SJCRH30 (cell line): Measurements from ENCODE around the gene OSBPL5. TPM values are rescaled to one million over a fixed set of nuclear protein-coding genes. Genes with fewer than 3 reads are reported as not detected.

Experiments
- DNase-seq, 2 experiments: peaks; one replicate each; pipeline ENCODE4 v3.0.0-alpha.2; 2015 to 2020
- H3K27ac ChIP-seq: fragments of 250-450 bp; sonication (Bioruptor Pico); 2 replicates; pipeline ENCODE4 v1.5.1; 2020; ENCODE audit warnings: mild to moderate bottlenecking, moderate library complexity
- H3K27me3 ChIP-seq: fragments of 250-450 bp; sonication (Bioruptor Pico); 2 replicates; pipeline ENCODE4 v1.5.1; 2020; ENCODE audit warnings: mild to moderate bottlenecking, moderate library complexity
- H3K36me3 ChIP-seq: fragments of 250-450 bp; sonication (Bioruptor Pico); 2 replicates; pipeline ENCODE4 v1.5.1; 2020; ENCODE audit warnings: mild to moderate bottlenecking, moderate library complexity
- H3K4me1 ChIP-seq: fragments of 250-450 bp; sonication (Bioruptor Pico); 2 replicates; pipeline ENCODE4 v1.5.1; 2020; ENCODE audit warnings: mild to moderate bottlenecking, moderate library complexity
- H3K4me3 ChIP-seq: fragments of 250-450 bp; sonication (Bioruptor Pico); 2 replicates; pipeline ENCODE4 v1.5.1; 2020; ENCODE audit warnings: mild to moderate bottlenecking, moderate library complexity
- H3K9me3 ChIP-seq: fragments of 250-450 bp; sonication (Bioruptor Pico); replicated peaks from 2 replicates; pipeline ENCODE4 v1.5.1; 2020; ENCODE audit warnings: mild to moderate bottlenecking, moderate library complexity
- total RNA-seq: library from RNA; depleted of rRNA; stranded (reverse); fragments of >200 nt; shearing (Covaris generic); gene quantifications from 2 replicates; pipeline ENCODE4 v1.2.3, GENCODE V29; 2014

Gene OSBPL5
- total RNA-seq, 1 experiment from 2014 or later = 8.4 TPM

DNA sequence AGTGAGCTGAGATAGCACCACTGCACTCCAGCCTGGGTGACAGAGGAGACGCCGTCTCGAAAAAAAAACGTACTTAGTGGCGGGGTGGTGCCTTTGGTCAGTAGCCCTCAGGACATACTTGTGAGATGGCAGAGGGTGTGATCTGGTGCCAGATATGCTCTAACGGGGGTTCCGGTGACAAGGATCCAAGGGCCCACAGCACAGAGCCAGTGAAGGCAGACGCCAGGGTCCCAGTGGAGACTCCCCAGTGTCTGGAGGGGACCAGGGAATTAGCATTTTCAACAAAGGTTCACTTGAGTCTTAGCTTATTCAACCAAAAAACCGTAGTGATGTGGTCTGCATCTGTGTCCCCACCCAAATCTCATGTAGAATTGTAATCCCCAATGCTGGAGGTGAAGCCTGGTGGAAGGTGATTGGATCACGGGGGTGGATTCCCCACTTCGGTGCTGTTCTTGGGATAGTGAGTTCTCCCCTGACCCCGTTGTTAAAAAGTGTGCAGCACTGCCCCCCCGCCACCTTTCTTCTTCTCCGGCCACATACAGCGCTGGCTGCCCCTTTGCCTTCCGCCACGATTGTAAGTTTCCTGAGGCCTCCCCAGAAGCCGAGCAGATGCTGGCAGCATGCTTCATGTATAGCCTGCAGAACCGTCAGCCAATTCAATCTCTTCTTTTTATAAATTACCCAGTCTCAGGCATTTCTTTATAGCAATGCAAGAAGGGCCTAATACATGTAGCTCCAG lies 26.6 kb upstream of the OSBPL5 start:
- DNase-seq = no peak
- Histone ChIP-seq H3K27ac (no peak overlapping the region), H3K27me3 (peaks cover 20% of the 10 kb centered on the region)

DNA sequence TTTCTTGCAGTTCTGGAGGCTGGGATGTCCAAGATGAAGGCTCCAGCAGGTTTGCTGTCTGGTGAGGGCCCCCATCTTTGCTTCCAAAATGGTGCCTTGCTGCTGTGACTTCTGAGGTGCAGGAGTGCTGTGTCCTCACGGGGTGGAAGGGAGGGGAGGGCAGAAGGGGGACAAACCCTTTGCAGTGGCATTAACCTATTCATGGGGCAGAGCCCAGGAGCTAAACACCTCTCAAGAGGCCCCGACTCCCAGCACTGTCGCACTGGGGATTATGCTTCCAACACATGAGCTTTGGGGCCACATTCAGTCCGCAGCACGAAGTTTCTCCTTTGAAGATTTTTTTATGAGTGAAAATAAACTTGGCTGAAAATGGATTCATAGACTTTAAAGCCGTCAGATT lies 25.5 kb upstream of the OSBPL5 start:
- no peak overlapping the region for H3K27ac ChIP-seq
- no peaks in the 10 kb centered on the region for H3K36me3 ChIP-seq
- no peak overlapping the region for H3K4me3 ChIP-seq
- H3K4me1 ChIP-seq = no peaks in the 10 kb centered on the region
- DNase-seq = no peak
- H3K27me3 ChIP-seq = peaks cover 12% of the 10 kb centered on the region
- no peaks in the 10 kb centered on the region for H3K9me3 ChIP-seq

More for the DNA sequence above, 26.6 kb upstream of the OSBPL5 start:
- no peaks in the 10 kb centered on the region for H3K36me3 ChIP-seq
- H3K4me1 ChIP-seq = no peaks in the 10 kb centered on the region
- H3K4me3 ChIP-seq = no peak overlapping the region
- no peaks in the 10 kb centered on the region for H3K9me3 ChIP-seq

- no peaks in the 10 kb centered on the region for H3K36me3 ChIP-seq
- no peak overlapping the region for H3K4me3 ChIP-seq
- no peaks in the 10 kb centered on the region for H3K9me3 ChIP-seq
- no peak for DNase-seq
- peaks cover 12% of the 10 kb centered on the region for H3K27me3 ChIP-seq
- H3K27ac ChIP-seq = no peak overlapping the region
- no peaks in the 10 kb centered on the region for H3K4me1 ChIP-seq
Observed at GRCh38 chr11:3189886-3190583, 24.9 kb upstream of the OSBPL5 start.

GRCh38 chr11:3189196-3189843 lies 24.2 kb upstream of the OSBPL5 start:
- H3K36me3 ChIP-seq = no peaks in the 10 kb centered on the region
- DNase-seq = no peak
- H3K27ac ChIP-seq = no peak overlapping the region
- H3K4me1 ChIP-seq = no peaks in the 10 kb centered on the region
- H3K4me3 ChIP-seq = no peak overlapping the region
- peaks cover 12% of the 10 kb centered on the region for H3K27me3 ChIP-seq
- no peaks in the 10 kb centered on the region for H3K9me3 ChIP-seq

GRCh38 chr11:3188496-3189195 lies 23.5 kb upstream of the OSBPL5 start:
- no peak overlapping the region for H3K4me3 ChIP-seq
- H3K4me1 ChIP-seq = no peaks in the 10 kb centered on the region
- no peaks in the 10 kb centered on the region for H3K9me3 ChIP-seq
- no peak for DNase-seq
- H3K27ac ChIP-seq = no peak overlapping the region
- H3K27me3 ChIP-seq = peaks cover 7% of the 10 kb centered on the region
- no peaks in the 10 kb centered on the region for H3K36me3 ChIP-seq

- Histone ChIP-seq H3K36me3 (no peaks in the 10 kb centered on the region), H3K9me3 (no peaks in the 10 kb centered on the region), H3K4me3 (no peak overlapping the region), H3K27ac (no peak overlapping the region), H3K4me1 (no peaks in the 10 kb centered on the region), H3K27me3 (no peaks in the 10 kb centered on the region; the same call in 1 of the 2 replicates)
- DNase-seq = no peak
Observed at GRCh38 chr11:3186166-3186953, 21.2 kb upstream of the OSBPL5 start.

DNA sequence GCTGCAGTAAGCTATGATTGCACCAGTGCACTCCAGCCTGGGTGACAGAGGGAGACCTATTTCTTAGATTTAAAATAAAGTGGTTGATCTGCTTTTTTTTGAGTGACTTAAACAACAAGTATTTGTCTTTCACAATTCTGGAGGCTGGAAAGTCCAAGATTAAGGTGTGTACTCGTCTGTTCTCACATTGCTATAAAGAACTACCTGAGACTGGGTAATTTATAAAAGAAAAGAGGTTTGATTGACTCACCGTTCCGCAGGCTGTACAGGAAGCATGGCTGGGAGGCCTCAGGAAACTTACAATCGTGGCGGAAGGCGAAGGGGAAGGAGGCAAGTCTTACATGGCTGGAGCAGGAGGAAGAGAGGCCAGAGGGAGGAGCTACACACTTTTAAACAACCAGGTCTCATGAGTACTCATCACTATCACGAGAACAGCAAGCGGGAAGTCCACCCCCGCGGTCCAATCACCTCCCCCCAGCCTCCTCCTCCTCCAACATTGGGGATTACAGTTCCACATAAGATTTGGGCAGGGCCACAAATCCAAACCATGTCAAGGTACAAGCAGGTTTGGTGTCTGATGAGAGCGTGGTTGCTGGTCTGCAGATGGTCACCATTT lies 19.7 kb upstream of the OSBPL5 start:
- Histone ChIP-seq H3K27ac (no peak overlapping the region), H3K27me3 (no peaks in the 10 kb centered on the region; the same call in 1 of the 2 replicates), H3K4me3 (no peak overlapping the region), H3K9me3 (no peaks in the 10 kb centered on the region), H3K4me1 (no peaks in the 10 kb centered on the region), H3K36me3 (no peaks in the 10 kb centered on the region)
- no peak for DNase-seq

DNA sequence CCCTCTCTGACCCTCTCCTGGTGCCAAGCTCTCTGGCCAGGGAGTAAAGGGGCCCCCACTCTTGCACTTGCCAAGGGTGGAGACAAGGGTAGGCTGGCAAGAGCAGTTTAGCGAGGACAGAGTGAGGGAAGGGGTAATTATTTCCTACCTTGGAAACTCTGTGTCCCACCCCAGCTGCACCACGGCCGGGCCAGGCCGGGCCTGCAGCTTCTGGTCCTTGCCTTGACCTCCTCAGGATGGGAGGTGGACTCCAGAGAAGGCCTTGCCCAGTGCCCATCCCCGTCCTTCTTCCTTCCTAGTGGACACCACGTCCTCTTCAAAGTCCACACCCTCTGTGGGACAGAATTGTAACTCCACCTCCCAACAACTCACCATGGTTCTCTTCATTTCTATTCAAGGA lies 18.4 kb upstream of the OSBPL5 start:
- no peaks in the 10 kb centered on the region; the same call in 1 of the 2 replicates for H3K27me3 ChIP-seq
- no peaks in the 10 kb centered on the region for H3K9me3 ChIP-seq
- H3K4me1 ChIP-seq = no peaks in the 10 kb centered on the region
- no peak for DNase-seq
- H3K27ac ChIP-seq = no peak overlapping the region
- H3K36me3 ChIP-seq = no peaks in the 10 kb centered on the region
- H3K4me3 ChIP-seq = no peak overlapping the region

- Histone ChIP-seq H3K36me3 (no peaks in the 10 kb centered on the region), H3K27ac (no peak overlapping the region), H3K4me3 (no peak overlapping the region), H3K9me3 (no peaks in the 10 kb centered on the region), H3K4me1 (peaks cover 4% of the 10 kb centered on the region), H3K27me3 (no peaks in the 10 kb centered on the region; the same call in 1 of the 2 replicates)
- no peak for DNase-seq
Observed at GRCh38 chr11:3182462-3182852, 17.3 kb upstream of the OSBPL5 start.

DNA sequence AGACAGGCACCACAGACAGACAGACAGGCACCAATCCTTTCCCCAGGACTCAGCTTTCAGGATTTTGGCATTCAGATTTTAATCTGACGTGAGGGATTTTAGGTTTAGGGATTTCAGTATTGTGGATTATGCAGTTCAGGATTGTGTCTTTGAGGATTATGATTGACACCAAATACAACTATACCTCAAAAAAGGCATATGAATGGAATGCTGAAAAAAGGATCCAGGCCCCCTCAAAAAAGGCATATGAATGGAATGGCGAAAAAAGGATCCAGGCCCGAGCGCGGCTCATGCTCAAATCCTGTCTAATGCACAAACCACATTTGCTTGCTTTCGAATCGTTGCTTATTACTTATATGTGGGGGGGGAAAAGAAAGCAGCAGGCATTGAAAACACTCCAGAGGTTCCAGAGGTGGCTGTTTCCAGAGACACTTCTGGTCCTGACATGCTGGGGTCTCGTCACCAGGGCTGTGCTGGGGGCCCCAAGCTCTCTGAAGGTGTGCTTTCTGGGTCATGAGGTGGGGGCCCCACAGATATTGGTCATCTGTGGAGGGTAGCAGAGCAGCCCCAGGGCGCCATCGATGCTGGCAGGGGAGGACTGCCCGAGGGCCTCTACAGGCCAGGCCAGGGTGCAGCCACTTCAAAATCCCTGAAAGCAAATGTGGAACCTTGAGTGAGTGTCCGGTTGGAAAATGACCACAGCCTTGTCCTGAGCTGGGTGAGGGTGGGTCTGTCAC lies 16.8 kb upstream of the OSBPL5 start:
- H3K9me3 ChIP-seq = no peaks in the 10 kb centered on the region
- H3K4me3 ChIP-seq = no peak overlapping the region
- no peaks in the 10 kb centered on the region for H3K36me3 ChIP-seq
- peaks cover 4% of the 10 kb centered on the region for H3K4me1 ChIP-seq
- H3K27me3 ChIP-seq = no peaks in the 10 kb centered on the region; the same call in 1 of the 2 replicates
- no peak for DNase-seq
- H3K27ac ChIP-seq = no peak overlapping the region

DNA sequence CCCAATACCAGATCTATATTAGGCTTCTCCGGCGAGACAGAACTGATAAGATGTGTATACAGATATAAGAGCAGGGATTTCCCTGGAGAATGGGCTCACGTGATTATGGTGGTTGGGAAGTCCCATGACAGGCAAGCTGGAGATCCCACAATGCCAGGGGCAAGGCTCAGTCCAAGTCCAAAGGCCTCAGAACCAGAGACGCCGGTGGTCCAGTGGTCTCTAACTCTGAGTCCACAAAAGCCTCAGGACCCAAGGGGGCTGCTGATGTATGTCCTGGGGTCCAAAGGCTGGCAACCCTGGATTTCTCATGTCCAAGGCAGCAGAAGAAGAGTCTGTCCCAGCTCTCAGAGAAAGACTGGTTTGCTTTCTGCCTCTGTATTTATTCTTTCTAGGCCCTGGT lies 15.8 kb upstream of the OSBPL5 start:
- Histone ChIP-seq H3K27me3 (no peaks in the 10 kb centered on the region; the same call in 1 of the 2 replicates), H3K4me3 (no peak overlapping the region), H3K9me3 (no peaks in the 10 kb centered on the region; the same call in 1 of the 2 replicates), H3K36me3 (no peaks in the 10 kb centered on the region), H3K27ac (no peak overlapping the region), H3K4me1 (peaks cover 4% of the 10 kb centered on the region)
- DNase-seq = no peak

GRCh38 chr11:3178349-3178748 lies 13.2 kb upstream of the OSBPL5 start:
- Histone ChIP-seq H3K4me1 (peaks cover 4% of the 10 kb centered on the region), H3K9me3 (no peaks in the 10 kb centered on the region; the same call in 1 of the 2 replicates), H3K36me3 (no peaks in the 10 kb centered on the region), H3K27ac (no peak overlapping the region), H3K27me3 (no peaks in the 10 kb centered on the region), H3K4me3 (no peak overlapping the region)
- DNase-seq = no peak

- no peaks in the 10 kb centered on the region for H3K36me3 ChIP-seq
- no peak overlapping the region for H3K4me3 ChIP-seq
- DNase-seq = no peak
- no peaks in the 10 kb centered on the region; the same call in 1 of the 2 replicates for H3K9me3 ChIP-seq
- no peak overlapping the region for H3K27ac ChIP-seq
- H3K4me1 ChIP-seq = peaks cover 4% of the 10 kb centered on the region
- H3K27me3 ChIP-seq = no peaks in the 10 kb centered on the region
Observed at GRCh38 chr11:3177931-3178330, 12.8 kb upstream of the OSBPL5 start.
